GM23248 (cell line): ENCODE measurements around the gene FKTN.

Source experiments
- EZH2 ChIP-seq: fragments of 200-600 bp; sonication (generic); IDR thresholded peaks from 2 replicates; pipeline ENCODE4 v1.6.1; 2018; ENCODE audit warnings: antibody characterized with exemption, mild to moderate bottlenecking; ENCODE audit not compliant: insufficient read depth, poor library complexity, severe bottlenecking
- EZH2phosphoT487 ChIP-seq: fragments of 200-600 bp; sonication (generic); IDR thresholded peaks from 2 replicates; pipeline ENCODE4 v1.6.1; 2018; ENCODE audit warnings: antibody characterized with exemption, moderate library complexity, mild to moderate bottlenecking, low read depth; ENCODE audit not compliant: insufficient read depth

DNA sequence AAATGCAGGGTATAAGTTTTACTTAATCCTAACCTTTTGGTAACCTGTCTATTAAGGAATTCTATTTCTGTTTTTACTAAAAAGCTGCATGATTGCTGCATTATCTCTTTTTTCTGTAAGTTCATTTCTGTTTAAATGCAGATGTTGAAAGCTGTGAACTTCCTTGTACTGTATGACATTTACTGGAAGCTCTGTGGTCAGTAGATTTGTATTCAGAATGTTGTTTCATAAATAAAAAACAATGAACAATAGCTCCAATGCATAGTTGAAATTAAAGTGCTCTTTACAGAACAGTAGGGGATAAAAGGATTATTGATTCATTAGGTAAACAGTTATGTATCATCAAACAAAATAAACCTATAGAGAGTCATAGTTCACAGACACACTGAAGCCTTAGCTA lies 46.5 kb upstream of the FKTN start:
- TF ChIP-seq EZH2phosphoT487 (no peak), EZH2 (no peak)
